HepG2 (cell line): ENCODE results near the gene DTNA.

Experiments
- CTCF ChIP-seq: sonication (generic); formaldehyde crosslinking; IDR thresholded peaks from 2 replicates; pipeline ENCODE4 v1.5.0; 2020; ENCODE audit warnings: mild to moderate bottlenecking, missing genetic modification reagents, moderate library complexity
- MYC ChIP-seq: sonication (generic); formaldehyde crosslinking; IDR thresholded peaks from 2 replicates; pipeline ENCODE4 v1.9.0; 2021; ENCODE audit warnings: missing genetic modification reagents, borderline replicate concordance
- POLR2A ChIP-seq, 2 experiments: IDR thresholded peaks; 2 replicates each; pipeline ENCODE4 v1.6.1; 2011; ENCODE audit warnings: low read depth in 2 of 2, low read length in 2 of 2, mild to moderate bottlenecking in 1 of 2, moderate library complexity in 1 of 2; ENCODE audit not compliant: insufficient read depth in 1 of 2
- RARG ChIP-seq: sonication (generic); formaldehyde crosslinking; IDR thresholded peaks from 2 replicates; pipeline ENCODE4 v1.4.0; 2020; ENCODE audit warnings: low read depth, mild to moderate bottlenecking, missing genetic modification reagents
- ZNF350 ChIP-seq: sonication (generic); formaldehyde crosslinking; IDR thresholded peaks from 2 replicates; pipeline ENCODE4 v1.4.0; 2020; ENCODE audit warnings: mild to moderate bottlenecking, low read depth, missing genetic modification reagents, borderline replicate concordance
- TF ChIP-seq, protein P1 (sequence below), 2 experiments: IDR thresholded peaks; 2 replicates each; pipeline ENCODE4 v1.6.1; 2011 to 2012; ENCODE audit warnings: low read length in 2 of 2, borderline replicate concordance in 1 of 2, low read depth in 1 of 2, mild to moderate bottlenecking in 1 of 2, moderate library complexity in 1 of 2
- TF ChIP-seq, protein P2 (sequence below): sonication (generic); formaldehyde crosslinking; IDR thresholded peaks from 2 replicates; pipeline ENCODE4 v1.4.0; 2020; ENCODE audit warnings: missing genetic modification reagents, borderline replicate concordance
- TF ChIP-seq, protein P3 (sequence below): sonication (generic); formaldehyde crosslinking; IDR thresholded peaks from 2 replicates; pipeline ENCODE4 v1.8.1; 2022; ENCODE audit warnings: mild to moderate bottlenecking, missing genetic modification reagents

DNA sequence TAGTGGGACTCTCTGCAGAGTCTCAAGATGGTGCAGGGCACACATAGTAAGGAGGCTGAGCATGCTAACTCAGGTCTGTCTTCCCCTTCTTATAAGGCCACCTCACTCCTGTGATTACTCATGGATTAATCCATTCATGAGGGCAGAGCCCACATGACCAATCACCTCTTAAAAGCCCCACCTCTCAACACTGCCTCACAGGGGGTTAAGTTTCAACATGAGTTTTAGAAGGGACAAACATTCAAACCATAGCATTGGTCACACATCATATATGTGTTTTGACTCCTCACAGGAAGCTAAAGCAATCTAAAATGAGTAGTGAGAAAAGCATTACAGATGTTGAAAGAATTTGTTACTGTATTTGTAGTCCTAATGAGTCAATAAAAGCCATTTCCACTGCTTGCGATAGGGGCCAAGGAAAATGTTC lies 57.5 kb downstream of the DTNA start:
- TF ChIP-seq, protein P1, sequence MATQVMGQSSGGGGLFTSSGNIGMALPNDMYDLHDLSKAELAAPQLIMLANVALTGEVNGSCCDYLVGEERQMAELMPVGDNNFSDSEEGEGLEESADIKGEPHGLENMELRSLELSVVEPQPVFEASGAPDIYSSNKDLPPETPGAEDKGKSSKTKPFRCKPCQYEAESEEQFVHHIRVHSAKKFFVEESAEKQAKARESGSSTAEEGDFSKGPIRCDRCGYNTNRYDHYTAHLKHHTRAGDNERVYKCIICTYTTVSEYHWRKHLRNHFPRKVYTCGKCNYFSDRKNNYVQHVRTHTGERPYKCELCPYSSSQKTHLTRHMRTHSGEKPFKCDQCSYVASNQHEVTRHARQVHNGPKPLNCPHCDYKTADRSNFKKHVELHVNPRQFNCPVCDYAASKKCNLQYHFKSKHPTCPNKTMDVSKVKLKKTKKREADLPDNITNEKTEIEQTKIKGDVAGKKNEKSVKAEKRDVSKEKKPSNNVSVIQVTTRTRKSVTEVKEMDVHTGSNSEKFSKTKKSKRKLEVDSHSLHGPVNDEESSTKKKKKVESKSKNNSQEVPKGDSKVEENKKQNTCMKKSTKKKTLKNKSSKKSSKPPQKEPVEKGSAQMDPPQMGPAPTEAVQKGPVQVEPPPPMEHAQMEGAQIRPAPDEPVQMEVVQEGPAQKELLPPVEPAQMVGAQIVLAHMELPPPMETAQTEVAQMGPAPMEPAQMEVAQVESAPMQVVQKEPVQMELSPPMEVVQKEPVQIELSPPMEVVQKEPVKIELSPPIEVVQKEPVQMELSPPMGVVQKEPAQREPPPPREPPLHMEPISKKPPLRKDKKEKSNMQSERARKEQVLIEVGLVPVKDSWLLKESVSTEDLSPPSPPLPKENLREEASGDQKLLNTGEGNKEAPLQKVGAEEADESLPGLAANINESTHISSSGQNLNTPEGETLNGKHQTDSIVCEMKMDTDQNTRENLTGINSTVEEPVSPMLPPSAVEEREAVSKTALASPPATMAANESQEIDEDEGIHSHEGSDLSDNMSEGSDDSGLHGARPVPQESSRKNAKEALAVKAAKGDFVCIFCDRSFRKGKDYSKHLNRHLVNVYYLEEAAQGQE (IDR thresholded peaks at IDR 0.05; ENCODE audit: borderline replicate concordance in 1 of 2, low read depth in 1 of 2, low read length in 2 of 2), result no peak
- TF ChIP-seq MYC (CRISPR knock-in tag) (no peak), POLR2A (IDR thresholded peaks at IDR 0.05; ENCODE audit: insufficient read depth in 1 of 2, low read depth in 2 of 2, low read length in 2 of 2) (no peak), RARG (CRISPR knock-in tag) (no peak), CTCF (CRISPR knock-in tag) (no peak), ZNF350 (CRISPR knock-in tag) (no peak)
- TF ChIP-seq, protein P2, sequence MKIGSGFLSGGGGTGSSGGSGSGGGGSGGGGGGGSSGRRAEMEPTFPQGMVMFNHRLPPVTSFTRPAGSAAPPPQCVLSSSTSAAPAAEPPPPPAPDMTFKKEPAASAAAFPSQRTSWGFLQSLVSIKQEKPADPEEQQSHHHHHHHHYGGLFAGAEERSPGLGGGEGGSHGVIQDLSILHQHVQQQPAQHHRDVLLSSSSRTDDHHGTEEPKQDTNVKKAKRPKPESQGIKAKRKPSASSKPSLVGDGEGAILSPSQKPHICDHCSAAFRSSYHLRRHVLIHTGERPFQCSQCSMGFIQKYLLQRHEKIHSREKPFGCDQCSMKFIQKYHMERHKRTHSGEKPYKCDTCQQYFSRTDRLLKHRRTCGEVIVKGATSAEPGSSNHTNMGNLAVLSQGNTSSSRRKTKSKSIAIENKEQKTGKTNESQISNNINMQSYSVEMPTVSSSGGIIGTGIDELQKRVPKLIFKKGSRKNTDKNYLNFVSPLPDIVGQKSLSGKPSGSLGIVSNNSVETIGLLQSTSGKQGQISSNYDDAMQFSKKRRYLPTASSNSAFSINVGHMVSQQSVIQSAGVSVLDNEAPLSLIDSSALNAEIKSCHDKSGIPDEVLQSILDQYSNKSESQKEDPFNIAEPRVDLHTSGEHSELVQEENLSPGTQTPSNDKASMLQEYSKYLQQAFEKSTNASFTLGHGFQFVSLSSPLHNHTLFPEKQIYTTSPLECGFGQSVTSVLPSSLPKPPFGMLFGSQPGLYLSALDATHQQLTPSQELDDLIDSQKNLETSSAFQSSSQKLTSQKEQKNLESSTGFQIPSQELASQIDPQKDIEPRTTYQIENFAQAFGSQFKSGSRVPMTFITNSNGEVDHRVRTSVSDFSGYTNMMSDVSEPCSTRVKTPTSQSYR (CRISPR knock-in tag), result no peak
- TF ChIP-seq, protein P3, sequence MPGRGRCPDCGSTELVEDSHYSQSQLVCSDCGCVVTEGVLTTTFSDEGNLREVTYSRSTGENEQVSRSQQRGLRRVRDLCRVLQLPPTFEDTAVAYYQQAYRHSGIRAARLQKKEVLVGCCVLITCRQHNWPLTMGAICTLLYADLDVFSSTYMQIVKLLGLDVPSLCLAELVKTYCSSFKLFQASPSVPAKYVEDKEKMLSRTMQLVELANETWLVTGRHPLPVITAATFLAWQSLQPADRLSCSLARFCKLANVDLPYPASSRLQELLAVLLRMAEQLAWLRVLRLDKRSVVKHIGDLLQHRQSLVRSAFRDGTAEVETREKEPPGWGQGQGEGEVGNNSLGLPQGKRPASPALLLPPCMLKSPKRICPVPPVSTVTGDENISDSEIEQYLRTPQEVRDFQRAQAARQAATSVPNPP (CRISPR knock-in tag), result no peak
